ENCODE data around the gene TRIM49D1.
"Not testable (repeated sequence)": the region's sequence is repeated elsewhere in the genome, so short reads cannot be mapped to it uniquely, and the experiment has no call there.

DNA sequence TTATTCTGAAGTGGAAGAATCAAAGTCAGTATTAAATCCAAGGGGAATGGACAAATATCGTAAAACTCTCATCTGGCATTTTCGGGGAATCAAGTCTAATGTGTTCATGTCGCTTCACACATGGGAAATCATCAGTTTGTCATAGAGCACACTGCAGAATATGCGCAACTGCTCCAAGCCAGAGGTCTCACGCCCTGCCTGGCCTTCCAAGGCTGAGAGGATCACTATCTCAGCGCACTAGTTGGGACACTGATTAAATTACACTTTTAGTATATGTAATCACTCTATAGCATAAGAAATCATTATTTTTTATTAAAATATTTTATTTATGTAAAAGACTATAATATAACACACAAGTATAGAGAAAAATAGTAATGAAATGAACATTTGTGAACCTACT, 38.8 kb upstream of the TRIM49D1 start:
- TF ChIP-seq, protein P1, sequence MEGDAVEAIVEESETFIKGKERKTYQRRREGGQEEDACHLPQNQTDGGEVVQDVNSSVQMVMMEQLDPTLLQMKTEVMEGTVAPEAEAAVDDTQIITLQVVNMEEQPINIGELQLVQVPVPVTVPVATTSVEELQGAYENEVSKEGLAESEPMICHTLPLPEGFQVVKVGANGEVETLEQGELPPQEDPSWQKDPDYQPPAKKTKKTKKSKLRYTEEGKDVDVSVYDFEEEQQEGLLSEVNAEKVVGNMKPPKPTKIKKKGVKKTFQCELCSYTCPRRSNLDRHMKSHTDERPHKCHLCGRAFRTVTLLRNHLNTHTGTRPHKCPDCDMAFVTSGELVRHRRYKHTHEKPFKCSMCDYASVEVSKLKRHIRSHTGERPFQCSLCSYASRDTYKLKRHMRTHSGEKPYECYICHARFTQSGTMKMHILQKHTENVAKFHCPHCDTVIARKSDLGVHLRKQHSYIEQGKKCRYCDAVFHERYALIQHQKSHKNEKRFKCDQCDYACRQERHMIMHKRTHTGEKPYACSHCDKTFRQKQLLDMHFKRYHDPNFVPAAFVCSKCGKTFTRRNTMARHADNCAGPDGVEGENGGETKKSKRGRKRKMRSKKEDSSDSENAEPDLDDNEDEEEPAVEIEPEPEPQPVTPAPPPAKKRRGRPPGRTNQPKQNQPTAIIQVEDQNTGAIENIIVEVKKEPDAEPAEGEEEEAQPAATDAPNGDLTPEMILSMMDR (IDR thresholded peaks at IDR 0.05; ENCODE audit: low read length): not testable (repeated sequence)
- TF ChIP-seq EZH2phosphoT487 (IDR thresholded peaks at IDR 0.05; ENCODE audit: low read length); EZH2 (optimal IDR thresholded peaks at IDR 0.05; ENCODE audit: low read depth, low read length): not testable (repeated sequence)
